GM19452 (cell line): Measurements from ENCODE around the gene NTHL1.
"Not testable (repeated sequence)": the region's sequence is repeated elsewhere in the genome, so short reads cannot be mapped to it uniquely, and the experiment has no call there.

Source experiments
- ATAC-seq: cut with Tn5 transposase; IDR thresholded peaks from one replicate; pipeline ENCODE4 v1.9.1; 2021; ENCODE audit not compliant: unreplicated experiment

Gene NTHL1

GRCh38 chr16:2042986-2043666, 4.5 kb downstream of the NTHL1 start:
- ATAC-seq, result no peak

DNA sequence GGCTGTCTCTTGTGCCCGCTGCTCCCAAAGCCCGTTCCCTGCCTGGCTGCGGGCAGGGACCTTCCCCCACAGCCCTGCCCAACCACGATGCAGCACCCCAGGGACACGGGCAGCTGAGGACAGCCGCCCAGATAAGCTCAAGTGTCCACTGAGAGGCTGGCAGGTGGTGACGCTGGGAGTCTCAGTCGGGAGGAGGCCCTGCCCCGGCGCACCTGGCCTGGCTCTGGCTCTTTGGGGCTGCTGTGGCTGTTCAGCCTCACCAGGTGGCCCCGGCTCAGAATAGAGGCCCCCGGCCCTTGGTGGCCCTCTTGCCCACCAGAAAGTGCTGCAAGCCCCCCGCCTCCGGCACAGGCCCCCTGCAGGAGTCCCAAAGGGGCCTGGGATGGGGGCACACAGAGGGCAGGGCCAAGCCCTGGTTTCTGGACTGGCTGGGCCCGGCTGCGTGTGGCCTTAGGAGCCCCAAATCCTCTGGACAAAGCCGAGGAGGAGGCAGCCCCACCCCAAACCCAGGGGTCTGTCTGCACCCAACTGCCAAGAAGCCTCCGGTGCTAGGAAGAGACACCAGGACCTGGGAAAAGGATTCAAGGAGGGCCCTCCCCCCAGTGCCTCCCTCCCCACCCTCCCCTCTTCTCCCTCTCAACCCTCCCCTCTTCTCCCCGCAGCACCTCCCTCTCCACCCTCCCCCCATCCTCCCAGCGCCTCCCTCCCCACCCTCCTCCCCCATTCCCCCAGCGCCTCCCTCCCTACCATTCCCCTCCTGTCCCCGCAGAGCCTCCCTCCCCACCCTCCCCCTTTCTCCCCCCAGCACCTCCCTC, 5.3 kb downstream of the NTHL1 start:
- no peak for ATAC-seq

DNA sequence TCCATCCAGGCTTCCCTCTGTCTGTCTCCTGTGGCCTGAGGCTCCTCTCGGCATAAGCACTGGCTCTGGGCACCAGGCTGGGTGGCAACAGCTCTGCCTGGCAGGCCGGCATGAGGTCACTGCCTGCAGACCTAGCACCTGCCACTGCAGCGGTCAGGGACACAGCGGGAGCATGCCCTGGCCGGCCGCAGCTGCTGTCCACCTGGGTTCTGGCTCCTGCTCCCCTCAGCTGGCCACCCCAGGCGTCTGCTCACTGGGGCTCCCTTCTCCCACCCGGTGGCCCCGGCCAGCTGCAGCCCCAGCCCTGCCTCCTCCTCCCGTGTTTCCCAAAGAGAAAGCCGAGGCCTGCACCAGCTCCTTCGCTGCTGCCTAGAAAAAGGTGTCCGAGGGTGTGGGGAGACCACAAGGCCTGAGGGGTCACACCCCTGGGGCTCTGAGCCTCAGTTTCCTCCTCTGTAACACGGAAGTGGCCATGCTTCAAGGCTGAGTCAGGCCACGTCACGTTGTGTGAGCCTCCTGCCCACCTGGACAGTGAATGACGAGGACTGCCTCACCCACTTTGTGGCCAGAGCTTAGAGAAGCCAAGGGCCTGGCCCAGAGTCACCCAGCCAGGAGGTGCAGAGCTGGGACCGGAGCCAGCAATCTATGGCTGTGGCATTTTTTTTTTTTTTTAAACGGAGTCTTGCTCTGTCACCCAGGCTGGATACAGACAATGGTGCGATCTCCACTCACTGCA, 6.7 kb downstream of the NTHL1 start:
- ATAC-seq, result no peak

- ATAC-seq, result no peak
Measured at GRCh38 chr16:2040041-2040786, 7.4 kb downstream of the NTHL1 start.

- ATAC-seq, result no peak
Measured at GRCh38 chr16:2039274-2040031, 8.2 kb downstream of the NTHL1 start.

DNA sequence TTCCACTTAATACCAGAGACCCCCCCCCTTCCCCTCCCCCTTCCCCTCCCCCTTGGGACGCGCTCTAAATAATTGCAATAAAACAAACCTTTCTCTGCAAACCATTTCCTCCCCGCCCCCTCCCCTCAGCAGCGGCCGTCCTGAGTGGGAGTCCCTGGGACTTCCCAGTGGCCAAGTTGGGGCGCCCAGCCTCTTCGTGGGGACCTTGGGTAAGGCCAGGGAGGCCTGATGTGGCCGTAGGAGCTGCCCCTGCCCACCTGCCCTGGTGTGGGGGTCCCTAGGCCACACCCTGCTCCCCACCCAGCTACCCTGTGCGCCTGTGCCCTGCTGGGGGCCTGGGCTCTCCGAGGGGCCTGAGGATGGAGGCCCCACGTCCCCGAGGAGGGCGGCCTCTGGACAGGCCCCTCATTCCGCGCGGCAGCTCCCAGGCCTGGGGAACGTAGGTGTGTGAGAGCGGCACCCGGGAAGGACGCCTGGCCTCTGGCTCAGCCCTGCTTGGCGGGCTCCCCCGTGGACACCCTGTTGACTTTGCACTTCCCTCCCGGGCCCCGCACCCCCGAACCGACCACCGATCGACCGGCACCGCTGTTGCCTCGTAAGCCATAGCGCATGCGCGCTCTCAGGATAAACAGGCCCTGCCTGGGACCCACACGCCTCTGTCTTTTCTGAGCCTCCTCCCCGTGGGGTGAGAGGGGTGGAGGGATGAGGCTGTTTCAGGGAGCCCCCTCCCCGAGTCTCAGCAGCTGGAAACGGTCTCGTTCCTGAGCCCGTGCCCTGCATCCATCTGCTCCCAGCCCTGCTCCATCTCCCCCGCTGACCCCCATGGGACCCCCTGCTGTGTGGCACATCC, 9.0 kb downstream of the NTHL1 start:
- ATAC-seq, result no peak

GRCh38 chr16:2037647-2038381, 9.8 kb downstream of the NTHL1 start:
- no peak for ATAC-seq

DNA sequence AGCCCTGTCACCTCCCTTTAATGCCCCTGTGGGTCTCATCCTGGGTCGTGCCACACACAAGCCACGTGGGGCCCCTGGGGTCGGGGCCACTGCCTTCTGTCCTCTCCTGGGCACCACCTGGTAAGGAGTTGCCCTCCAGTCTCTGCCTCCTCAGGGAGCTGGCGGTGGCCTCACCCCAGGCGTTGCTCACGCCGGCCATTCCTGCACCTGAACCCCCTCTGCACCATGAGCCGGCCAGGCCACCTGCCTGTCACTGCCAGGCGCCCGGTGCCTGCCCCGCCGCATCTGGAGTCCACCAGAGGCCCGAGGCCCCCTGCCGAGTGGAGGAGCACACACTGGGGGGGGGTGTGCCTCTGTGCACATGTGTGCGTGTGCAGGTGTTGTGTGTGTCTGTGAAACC, 10.5 kb downstream of the NTHL1 start:
- ATAC-seq, result no peak

- ATAC-seq, result no peak
Measured at GRCh38 chr16:2036200-2036966, 11.3 kb downstream of the NTHL1 start.

DNA sequence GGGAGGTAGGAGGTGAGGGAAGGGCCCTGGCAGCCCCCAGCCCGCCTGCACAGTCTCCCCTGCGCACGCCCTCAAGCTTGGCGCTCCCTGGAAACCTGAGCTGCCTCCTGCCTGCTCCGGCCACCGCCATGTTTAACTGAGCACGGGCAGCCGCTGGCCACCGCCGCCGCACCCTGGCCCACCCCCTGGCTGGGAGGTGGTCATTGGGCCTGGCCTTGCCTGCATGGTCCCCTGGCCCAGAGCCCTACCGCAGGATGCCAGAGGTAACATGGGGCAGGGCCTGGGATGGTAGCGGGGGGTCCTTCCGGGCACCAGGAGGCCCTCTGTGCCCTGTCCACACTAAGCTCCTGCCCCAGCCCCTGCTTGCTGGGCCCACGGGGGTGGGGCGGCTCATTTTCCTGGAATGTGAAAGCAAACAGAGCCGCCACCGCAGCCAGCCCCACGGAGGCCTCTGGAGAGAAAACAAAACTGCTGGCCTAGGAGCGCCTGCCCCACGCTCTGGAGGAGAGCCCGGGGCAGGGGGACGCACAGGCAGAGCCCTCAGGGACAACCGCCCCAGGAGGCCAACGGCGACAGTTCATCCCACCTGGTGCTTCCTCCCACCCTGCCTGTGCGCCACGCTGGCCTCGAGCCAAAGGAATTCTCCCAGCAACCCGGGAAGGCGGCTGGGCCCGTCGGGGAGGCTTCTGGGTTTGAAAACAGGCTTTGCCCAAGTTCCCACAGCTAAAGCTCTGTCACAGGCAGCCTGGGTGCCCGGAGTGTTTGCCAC, 12.0 kb downstream of the NTHL1 start:
- no peak for ATAC-seq

DNA sequence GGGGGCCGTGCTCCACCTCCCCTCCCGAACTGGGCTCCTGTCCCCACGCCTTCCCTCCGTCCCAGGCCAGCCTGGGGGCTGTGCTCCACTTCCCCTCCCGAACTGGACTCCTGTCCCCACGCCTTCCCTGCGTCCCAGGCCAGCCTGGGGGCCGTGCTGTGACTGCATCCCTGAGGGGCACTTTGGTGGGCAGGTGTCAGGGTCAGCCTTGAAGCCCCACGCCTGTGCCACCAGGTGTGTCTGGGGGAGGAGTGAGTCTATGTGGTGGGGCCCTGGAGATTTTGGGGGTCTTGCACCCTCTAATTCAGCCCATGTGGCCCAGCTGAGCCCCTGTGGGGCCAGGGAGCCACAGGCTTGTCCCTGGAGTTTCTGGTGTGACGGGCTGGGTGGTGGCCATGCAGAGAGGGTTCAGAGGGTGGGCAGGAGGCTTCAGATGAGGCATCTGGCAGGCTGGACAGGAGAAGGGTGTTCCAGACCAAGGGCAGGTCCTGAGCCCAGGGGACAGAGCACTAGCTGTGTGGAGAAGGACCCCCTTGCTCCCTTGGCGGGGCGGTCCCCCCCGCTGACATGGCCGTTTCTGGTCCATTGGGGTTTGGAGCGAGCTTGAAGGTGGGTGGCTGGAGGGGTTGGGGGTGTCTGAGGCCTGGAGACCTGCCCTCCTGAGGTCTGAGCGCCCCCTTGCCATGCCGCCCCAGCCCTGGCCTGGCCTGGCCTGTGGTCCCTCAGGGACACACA, 12.8 kb downstream of the NTHL1 start:
- no peak for ATAC-seq

DNA sequence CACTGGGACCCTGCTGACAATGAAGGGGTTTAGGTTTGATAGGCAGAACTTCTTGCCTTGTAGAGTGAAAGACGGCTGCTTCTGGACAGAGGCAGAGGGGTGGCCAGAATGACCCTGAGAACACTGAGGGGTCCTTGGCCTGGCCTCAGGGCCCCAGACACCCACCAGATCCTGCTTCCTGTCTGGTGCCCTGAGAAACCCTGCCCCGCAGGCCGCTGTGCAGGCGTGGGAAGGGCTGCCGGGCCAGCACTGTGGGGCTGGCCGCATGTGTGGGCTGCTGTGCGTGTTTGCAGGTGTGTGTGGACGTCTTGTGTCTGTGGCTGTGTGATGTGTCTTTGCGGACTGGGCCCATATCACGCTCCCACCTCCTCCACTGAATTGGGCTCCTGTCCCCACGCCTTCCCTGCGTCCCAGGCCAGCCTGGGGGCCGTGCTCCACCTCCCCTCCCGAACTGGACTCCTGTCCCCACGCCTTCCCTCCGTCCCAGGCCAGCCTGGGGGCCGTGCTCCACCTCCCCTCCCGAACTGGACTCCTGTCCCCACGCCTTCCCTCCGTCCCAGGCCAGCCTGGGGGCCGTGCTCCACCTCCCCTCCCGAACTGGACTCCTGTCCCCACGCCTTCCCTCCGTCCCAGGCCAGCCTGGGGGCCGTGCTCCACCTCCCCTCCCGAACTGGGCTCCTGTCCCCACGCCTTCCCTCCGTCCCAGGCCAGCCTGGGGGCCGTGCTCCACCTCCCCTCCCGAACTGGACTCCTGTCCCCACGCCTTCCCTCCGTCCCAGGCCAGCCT, 13.5 kb downstream of the NTHL1 start:
- not testable (repeated sequence) for ATAC-seq

DNA sequence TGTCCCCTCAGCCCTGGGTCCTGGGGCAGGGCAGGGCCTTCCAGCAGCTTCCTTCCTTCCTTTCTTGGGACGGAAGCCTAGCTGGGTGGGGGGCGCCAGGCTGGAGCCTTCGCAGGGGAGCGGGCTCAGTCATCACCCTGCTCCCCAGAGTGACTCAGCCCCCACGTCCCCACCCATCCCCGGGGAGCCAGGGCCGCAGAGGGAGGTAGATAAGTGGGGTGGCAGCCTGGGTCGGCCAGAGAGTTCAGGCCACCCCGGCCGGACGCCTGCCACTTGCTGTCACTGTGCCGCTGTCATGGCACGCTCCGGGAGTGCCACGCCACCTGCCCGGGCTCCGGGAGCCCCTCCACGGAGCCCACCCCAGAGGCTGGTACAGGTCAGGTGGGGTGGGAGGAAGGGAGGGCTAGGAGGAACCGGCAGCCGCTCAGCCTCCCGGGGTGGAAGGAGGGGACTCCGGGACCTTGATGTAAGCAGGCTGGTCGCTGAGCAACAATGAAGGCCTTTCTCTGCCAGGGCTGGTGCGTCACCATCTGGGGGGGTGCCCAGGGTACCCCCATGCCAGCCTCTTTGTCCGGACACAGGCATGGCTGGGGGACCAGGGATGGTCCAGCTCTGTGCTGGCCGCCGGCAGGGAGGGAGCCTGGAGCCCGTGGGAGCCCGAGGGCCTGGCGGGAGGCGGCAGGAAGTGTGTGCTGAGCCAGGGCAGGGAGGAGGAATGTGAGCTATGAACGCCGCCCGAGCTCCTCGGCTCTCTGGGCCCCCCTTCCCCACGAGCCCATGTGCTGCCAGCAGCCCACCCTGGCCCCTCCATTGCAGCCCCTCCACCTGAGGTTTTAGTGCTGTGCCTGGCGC, 14.4 kb downstream of the NTHL1 start:
- ATAC-seq, result no peak

DNA sequence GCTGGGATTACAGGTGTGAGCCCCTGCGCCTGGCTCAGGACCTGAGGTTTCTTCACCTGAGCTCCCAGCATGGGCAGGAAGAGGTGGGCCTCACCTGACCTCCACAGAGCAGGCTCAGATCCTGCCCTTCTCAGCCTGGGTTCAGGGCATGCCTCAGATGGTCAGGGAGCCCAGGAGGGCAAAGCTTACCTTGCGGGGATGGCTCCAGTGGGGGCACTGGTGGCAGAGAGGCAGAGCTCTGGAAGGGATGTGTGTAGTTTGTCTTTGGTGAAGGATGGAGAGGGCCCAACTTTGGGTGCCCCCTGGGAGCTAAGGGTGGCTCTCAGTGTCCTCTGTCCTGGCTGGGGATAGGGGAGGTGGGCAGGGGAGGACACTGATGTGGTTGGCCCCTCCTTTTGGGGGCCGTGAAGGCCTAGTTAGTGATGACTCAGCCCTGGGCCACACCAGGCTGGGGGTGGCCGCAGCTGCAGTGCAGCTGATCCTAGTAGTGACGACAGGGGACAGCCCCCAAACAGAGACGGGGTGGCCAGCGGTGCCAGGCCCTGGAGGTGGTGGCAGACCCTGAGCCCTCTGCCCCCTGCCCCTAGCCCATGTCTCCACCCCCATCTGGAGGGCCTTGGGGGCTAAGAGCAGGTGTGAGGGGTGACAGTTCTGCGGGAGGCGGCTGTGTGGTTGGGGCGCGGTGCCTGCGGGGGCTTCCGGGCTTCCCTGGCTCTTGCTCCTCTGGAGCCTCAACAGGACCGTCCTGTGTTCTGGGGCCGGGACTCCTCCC, 15.2 kb downstream of the NTHL1 start:
- ATAC-seq, result no peak
